Stimulated activated CD4-positive, alpha-beta T cell treated with anti-CD3 and anti-CD28 coated beads, Interleukin-4, amount 100 ng/mL, for 1 hour (primary cell): Measurements from ENCODE around the gene DIPK2A.

Experiments
- DNase-seq: peaks from one replicate; pipeline ENCODE4 v3.0.0-alpha.2; 2020

Gene DIPK2A

DNA sequence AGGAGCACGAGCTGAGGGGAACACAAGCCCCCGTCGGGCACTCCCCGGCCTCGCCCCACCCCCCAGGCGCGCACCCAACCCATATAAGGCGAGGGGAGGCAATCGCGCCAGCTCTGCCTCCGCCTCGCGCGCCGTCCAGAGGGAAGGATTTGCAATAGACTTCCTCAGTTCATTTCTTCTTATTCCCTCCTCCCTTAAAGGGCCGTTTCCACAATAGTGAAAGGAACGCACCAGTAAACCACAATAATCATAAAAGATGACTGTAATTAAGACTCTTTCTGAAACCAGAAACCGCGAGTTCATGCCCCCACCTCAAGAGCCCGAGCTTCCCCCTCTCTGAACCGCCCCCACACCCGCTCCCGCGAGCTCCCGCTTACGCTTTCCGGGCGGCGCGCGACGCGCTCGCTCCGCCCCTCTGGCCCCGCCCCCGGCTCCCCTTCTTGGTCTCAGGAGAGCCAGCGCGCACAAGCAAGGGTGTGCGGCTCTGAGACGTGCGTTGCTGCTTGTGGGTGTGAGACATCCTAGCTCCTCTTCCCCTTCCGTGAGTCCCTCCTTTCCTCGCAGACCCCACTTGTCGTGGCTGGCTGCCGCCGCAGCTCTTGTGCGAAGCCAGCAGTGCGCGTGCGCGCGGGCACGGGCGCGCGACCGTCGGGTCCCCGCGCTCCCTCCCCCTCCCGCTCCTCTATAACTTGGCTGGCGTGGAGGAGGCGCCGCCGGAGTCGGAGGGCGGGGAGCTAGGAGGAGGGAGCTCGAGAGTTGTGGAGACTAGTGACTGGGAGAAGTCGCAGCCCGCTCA, at the start of gene DIPK2A:
Gene DIPK2A (plus strand): TSS at position 465 of the 796 bp plus-strand sequence. CDS start 510 bp downstream, outside the sequence.
- DNase-seq, result peak; percentile 97

DNA sequence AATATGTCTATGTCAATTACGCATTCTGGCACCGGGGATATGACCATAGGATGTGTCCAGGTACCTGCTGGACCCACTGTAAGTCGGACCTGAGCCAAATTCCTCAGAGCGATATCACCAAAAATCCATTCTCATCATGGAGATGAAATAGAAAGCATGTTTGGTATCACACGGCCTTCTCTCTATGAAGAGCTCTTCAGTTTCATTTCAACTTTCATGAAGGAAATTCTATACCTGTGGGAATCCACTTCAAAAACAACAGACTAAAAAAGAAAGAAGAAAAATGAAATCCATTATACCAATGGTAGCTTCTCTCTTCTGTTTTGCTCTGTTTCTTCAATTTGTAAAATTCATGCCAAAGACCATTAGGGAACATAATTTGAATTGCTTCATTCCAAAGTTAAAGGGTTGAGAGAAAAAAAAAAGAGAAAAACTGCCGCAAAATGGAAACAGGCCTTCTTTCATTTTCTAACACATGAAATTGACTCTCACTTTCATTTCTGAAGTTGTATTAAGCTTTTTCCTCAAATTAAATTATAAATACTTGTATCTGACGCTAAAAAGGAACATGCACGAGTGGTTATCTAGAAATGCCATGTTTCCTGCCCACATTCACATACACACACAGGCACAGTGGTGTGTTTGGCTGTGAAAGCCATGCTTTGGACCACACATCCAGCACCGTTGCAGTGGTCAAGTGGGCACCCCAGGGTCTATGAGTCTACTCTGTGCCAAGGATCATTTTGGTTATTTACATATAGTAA, 46.9 kb upstream of the DIPK2A start:
- no peak for DNase-seq

DNA sequence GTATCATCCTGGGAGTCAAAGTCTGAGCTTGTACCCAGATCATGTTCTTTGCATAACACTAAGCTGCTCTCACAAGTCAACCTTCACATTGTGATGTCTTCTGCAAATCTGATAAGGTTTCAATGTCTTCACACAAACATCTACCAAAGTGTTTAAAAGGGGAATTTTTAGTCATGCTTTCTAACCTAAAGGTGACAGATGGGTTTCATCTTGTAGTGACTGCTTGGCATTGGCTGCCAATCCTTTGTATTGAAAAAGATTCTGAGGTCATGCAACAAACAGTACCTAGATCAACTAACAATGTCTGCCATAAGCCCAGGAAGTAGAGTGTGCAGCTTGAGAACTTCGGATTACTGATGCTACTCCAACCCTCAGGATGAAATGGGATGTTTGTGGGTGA, 43.6 kb upstream of the DIPK2A start:
- DNase-seq, result no peak

GRCh38 chr3:143928541-143929255, 42.9 kb upstream of the DIPK2A start:
- DNase-seq, result no peak

- DNase-seq, result no peak
These were observed 36.8 kb upstream of the DIPK2A start for GRCh38 chr3:143934791-143935190.

DNA sequence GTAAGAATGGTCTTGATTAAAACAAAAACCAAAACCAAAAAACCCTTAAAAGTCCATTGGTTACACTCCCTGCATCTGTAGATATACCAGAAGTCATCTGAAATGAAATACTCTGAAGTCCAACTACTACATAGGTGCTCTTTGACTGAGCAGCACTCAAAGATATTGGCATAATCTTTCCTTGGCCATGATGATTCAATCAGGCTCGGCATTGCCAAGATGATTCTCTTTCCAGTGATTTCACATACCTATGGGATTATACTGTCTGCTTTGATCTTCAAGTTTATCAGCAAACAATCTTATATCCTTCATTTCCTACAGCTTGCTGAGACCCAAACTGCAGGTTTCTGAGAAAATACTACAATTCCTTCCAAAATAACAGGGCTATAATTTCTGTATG, 35.9 kb upstream of the DIPK2A start:
- no peak for DNase-seq

- DNase-seq, result no peak
These were observed 20.8 kb upstream of the DIPK2A start for GRCh38 chr3:143950810-143951209.

- DNase-seq, result no peak
These were observed 20.2 kb upstream of the DIPK2A start for GRCh38 chr3:143951351-143951971.

DNA sequence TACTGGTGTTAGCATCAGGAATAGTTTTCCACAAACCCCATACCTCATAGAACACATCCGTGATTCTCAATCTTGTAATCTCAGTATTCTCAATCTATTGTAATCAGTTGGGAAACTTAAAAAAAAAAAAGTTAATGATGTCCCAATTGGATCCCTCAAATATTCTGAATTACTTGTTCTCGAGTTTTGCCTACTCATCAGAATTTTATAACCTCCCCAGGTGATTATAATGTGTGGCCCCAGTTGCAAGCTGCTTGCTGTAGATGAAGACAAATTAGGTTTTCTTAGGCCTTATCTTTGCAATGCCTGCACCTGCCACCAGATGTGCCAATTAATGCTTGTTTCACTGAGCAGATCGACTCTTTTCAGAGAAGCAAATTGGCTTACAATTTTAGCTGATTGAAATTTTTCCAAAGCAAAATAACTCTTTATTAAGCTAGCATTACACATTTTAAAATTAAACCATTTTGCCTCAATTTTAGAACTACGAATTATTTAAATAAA, 19.0 kb upstream of the DIPK2A start:
- DNase-seq, result no peak

DNA sequence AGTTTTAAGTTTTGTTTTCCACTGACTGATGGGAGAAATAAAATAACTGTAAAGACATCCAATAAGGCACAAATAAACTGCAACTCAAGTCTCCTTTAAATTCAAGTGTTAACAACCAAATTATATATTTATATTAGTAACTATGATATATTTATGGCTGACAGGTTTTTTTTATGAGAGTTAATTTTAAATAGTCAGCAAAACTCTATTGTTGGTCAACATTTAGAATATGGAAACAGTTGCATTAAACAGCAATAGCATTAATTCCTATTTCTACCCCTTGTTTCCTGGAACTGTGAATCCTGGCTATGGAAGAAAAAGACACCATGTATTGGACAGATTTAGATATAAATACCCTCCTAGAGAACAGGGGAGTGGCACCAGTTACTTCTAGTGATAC, 16.5 kb upstream of the DIPK2A start:
- DNase-seq, result no peak

DNA sequence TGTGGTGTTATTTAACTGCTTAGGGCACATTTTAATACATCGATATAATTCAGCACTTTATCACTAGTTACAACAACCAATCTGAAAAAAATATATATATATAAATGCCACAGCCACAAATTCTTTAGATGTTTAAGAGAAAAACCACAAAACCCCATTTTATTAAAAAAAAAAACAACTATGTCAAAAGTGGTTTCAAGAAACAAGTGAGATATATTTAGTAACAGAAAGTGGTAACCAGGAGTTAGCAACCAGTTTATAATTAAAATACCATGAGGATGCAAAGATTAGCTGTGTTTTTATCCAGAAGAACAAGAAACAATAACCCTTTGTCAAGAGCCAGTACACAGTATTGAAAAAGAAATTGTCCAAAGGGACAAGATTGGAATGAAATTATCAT, 14.8 kb upstream of the DIPK2A start:
- DNase-seq, result no peak

DNA sequence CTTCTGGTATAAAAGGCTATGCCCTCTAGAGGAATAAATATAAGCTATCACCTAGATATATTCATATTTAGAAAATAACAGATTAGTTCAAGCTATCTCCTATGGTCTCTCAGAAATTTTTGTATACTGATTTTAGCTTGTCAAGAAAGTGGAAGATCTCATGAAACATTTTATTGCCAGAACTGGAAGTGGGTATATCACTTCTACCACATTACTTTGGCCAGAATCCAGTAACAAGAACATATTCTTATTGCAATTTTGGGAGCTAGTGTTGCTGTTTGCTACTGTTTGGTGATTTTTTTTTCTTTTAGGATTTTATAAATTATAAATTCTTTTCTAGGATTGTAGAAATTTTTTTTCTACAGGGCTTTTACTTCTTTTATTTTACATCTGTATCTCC, 14.2 kb upstream of the DIPK2A start:
- no peak for DNase-seq

DNA sequence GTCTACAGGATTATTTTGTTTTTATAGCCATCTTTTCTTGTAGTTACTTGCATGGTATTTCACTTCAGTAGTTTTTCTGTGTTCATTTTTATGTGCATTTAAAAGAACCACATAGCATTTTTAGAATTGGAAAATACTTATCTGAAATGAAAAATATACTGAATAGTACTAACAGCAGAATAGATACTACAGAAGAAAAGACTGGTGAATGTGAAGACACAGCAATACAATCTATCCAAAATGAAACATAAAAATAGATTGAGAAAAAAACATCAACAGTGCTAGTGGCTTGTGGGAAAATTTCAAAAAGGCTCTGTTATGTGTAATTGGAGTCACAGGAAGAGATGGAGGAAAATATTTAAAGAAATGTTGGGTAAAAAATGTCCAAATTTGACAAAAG, 12.7 kb upstream of the DIPK2A start:
- no peak for DNase-seq

- no peak for DNase-seq
These were observed 10.3 kb upstream of the DIPK2A start for GRCh38 chr3:143961342-143961741.

DNA sequence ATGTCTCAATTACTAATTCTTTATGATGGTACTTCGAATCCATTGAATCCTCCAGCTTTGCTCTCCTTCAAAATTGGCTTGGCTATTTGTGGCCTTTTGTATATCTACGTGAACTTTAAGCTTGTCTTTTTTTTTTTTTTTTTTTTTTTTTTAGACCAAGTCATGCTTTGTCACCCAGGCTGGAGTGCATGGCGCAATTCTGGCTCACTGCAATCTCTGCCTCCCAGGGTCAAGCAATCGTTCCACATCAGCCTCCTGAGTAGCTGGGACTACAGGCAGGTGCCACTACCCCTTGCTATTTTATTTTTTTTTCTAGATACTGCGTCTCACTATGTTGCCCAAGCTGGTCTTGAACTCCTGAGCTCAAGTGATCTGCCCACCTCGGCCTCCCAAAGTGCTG, 7.7 kb upstream of the DIPK2A start:
- no peak for DNase-seq

GRCh38 chr3:143970773-143971358, 757 bp upstream of the DIPK2A start:
- peak; percentile 39 for DNase-seq

DNA sequence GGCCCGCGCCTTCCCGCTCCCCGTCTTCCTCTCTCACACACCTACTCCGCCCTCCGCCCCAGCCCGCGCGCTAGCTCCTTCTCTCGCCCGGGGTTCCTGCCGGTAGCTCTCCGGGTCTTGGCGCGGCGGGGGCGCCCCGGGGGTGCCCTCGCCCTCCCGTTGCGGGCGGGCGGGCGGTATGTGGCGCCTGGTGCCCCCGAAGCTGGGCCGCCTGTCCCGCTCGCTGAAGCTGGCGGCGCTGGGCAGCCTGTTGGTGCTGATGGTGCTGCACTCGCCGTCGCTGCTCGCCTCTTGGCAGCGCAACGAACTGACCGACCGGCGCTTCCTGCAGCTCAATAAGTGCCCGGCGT, 507 bp downstream of the DIPK2A start:
- no peak for DNase-seq

- peak; percentile 52 for DNase-seq
These were observed 1.1 kb downstream of the DIPK2A start for GRCh38 chr3:143972505-143973258.

GRCh38 chr3:143973259-143974021, 1.8 kb downstream of the DIPK2A start:
- peak; percentile 46 for DNase-seq

DNA sequence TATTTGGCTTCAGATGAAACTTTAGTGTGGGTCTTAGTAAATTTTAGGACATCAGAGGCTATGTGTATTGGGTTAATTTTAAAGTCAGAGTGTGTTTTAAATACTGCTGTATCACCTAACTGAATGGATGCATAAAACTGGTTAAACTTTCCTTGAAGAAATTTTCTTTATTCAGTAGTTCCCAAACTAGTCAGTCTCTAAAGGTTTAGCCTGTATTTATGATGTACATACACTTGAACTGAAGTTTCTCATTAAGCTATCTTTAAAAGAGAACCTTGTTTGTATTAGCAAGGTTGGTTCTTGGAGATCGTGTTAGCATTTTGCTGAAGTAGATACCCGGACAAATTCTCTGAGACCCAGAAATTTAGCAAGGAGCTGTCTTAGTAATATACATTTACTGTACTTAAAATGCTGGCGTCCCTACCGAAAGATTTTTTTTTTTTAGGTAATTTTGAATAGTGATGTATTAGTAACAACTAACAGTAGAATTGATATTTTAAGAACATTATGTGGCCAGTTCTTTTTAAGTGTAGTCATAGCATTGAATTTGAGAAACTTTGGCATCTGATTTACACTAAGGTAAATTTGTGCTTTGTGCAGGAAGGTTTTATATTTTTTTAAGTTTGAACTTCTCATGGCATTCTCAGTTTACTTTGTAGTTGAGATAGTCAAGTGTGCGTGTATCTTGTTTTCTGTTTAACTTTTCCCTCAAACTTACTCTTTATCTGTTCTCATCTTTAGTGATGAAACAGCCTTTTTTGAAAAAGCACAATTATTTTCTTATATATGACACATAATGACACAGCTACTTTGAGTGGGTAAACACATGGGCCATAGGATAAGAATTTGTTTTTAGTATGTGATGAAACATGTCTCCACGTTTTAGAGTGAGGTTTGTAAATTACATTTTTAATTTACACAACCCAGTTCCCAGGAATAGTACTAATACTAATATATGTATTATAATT, 2.9 kb downstream of the DIPK2A start:
- DNase-seq, result no peak
